Mesothelial cell of epicardium (in vitro differentiated cells): ENCODE results near the gene JSRP1. TPM values are rescaled to one million over a fixed set of nuclear protein-coding genes. Genes with fewer than 3 reads are reported as not detected.

ENCODE experiments used
- DNase-seq, 2 experiments: peaks; one replicate each; pipeline ENCODE4 v3.0.0; 2021; ENCODE audit warnings: low spot score in 2 of 2; ENCODE audit not compliant: unreplicated experiment in 2 of 2
- H3K27ac Mint-ChIP-seq: 2 replicates; pipeline ENCODE4 v1.8.0; 2021; ENCODE audit warnings: mixed read lengths
- H3K27me3 Mint-ChIP-seq: 2 replicates; pipeline ENCODE4 v1.8.0; 2021; ENCODE audit warnings: low read depth, mixed read lengths
- H3K36me3 Mint-ChIP-seq: 2 replicates; pipeline ENCODE4 v1.8.0; 2021; ENCODE audit warnings: mixed read lengths
- H3K4me1 Mint-ChIP-seq: 2 replicates; pipeline ENCODE4 v1.8.0; 2021; ENCODE audit warnings: mixed read lengths
- H3K4me3 Mint-ChIP-seq: 2 replicates; pipeline ENCODE4 v1.8.0; 2021; ENCODE audit warnings: mild to moderate bottlenecking, moderate library complexity, mixed read lengths
- H3K9me3 Mint-ChIP-seq: 2 replicates; pipeline ENCODE4 v1.8.0; 2021; ENCODE audit warnings: mixed read lengths
- total RNA-seq: library from RNA; stranded (reverse); gene quantifications from 3 replicates; pipeline ENCODE4 v1.2.1, GENCODE V29; 2021
- TF ChIP-seq, protein P1 (sequence below): fragments of 200-600 bp; sonication (generic); IDR thresholded peaks from one replicate; pipeline ENCODE4 v1.5.0; 2021; ENCODE audit warnings: antibody characterized with exemption; ENCODE audit not compliant: unreplicated experiment

Gene JSRP1
- total RNA-seq, 1 donor from 2014 or later = 0.80 TPM

DNA sequence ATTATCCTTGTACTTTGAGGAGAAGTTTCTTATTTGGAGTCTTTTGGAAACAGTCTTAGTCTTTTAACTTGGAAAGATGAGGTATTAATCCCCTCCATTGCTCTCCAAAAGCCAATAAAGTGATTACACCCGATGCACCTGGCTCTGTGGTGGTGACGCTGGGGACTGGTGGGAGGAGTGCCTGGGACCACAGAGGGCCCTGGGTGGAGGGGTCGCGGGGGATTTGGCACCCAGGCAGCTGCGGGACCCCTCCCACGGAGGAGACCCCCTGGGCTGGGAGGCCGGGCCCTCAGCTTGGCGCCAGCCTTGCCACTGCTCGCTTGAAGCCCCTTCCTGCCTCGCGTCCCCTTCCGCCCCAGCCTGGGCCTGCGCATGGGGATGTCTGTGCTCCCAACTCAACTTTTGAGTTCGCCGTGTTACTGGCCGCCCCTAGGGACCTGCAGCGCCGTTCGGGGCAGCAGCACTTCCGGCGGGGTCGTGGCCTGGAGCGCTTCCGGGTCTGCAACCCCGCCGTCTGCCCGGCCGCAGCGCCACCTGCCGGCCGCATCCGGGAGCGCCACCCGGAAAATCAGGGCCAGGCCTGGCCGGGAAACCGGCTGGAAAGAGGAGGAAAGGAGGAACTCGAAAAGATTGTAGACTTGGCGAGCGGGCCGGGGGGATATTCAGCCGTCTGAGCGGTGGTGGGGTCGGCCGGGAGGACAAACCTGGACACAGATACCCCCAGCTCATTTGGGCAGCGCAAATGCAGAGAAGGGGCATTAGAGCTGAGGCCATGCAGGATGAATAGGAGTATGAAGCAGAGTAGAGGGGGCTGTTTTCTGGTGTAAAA lies 17.4 kb upstream of the JSRP1 start:
- no peaks in the 10 kb centered on the region for H3K9me3 Mint-ChIP-seq
- H3K4me3 Mint-ChIP-seq = peak overlapping the region; percentile 55
- DNase-seq = peak; percentile 64 to 92
- TF ChIP-seq, protein P1, sequence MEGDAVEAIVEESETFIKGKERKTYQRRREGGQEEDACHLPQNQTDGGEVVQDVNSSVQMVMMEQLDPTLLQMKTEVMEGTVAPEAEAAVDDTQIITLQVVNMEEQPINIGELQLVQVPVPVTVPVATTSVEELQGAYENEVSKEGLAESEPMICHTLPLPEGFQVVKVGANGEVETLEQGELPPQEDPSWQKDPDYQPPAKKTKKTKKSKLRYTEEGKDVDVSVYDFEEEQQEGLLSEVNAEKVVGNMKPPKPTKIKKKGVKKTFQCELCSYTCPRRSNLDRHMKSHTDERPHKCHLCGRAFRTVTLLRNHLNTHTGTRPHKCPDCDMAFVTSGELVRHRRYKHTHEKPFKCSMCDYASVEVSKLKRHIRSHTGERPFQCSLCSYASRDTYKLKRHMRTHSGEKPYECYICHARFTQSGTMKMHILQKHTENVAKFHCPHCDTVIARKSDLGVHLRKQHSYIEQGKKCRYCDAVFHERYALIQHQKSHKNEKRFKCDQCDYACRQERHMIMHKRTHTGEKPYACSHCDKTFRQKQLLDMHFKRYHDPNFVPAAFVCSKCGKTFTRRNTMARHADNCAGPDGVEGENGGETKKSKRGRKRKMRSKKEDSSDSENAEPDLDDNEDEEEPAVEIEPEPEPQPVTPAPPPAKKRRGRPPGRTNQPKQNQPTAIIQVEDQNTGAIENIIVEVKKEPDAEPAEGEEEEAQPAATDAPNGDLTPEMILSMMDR = peak; percentile 100
- H3K4me1 Mint-ChIP-seq = peaks cover 22% of the 10 kb centered on the region
- H3K27ac Mint-ChIP-seq = peak overlapping the region; percentile 90
- H3K27me3 Mint-ChIP-seq = no peaks in the 10 kb centered on the region
- H3K36me3 Mint-ChIP-seq = peaks cover 13% of the 10 kb centered on the region

DNA sequence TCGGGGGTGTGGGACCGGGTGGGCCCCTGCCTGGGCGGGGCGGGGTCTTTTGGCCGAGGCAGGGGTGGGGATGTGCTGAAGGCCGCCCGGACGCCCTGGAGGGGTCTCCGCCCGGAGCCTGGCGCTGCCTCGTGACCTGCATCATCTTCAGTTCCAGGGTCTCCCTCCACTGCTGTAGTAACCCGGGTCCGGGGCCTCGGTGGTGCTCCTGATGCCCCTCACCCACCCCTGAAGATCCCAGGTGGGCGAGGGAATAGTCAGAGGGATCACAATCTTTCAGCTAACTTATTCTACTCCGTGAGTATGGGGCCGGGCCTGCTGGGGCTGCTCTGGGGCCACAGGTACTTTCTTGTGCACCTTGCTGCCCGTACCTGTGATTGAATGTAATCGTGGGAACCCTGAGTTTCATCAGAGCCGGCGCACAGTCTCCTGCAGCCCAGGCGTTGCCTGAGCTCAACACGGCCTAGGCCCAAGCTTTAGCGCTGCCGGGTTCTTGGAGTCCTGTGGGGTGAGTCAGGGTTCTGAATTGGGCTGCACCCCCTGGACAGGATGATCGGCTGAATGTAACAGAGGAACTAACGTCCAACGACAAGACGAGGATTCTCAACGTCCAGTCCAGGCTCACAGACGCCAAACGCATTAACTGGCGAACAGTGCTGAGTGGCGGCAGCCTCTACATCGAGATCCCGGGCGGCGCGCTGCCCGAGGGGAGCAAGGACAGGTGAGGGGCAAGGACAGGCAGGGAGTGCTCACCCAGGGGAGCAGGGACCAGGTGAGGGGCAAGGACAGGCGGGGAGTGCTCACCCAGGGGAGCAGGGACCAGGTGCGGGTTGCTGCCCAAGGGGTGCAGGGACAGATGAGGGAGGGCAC lies 15.3 kb upstream of the JSRP1 start:
- H3K4me1 Mint-ChIP-seq = peaks cover 32% of the 10 kb centered on the region
- H3K27me3 Mint-ChIP-seq = no peaks in the 10 kb centered on the region
- H3K27ac Mint-ChIP-seq = peak overlapping the region; percentile 93
- H3K9me3 Mint-ChIP-seq = no peaks in the 10 kb centered on the region
- DNase-seq = no peak
- peaks cover 13% of the 10 kb centered on the region for H3K36me3 Mint-ChIP-seq
- peak overlapping the region; percentile 88 for H3K4me3 Mint-ChIP-seq
- TF ChIP-seq, protein P1 = no peak

DNA sequence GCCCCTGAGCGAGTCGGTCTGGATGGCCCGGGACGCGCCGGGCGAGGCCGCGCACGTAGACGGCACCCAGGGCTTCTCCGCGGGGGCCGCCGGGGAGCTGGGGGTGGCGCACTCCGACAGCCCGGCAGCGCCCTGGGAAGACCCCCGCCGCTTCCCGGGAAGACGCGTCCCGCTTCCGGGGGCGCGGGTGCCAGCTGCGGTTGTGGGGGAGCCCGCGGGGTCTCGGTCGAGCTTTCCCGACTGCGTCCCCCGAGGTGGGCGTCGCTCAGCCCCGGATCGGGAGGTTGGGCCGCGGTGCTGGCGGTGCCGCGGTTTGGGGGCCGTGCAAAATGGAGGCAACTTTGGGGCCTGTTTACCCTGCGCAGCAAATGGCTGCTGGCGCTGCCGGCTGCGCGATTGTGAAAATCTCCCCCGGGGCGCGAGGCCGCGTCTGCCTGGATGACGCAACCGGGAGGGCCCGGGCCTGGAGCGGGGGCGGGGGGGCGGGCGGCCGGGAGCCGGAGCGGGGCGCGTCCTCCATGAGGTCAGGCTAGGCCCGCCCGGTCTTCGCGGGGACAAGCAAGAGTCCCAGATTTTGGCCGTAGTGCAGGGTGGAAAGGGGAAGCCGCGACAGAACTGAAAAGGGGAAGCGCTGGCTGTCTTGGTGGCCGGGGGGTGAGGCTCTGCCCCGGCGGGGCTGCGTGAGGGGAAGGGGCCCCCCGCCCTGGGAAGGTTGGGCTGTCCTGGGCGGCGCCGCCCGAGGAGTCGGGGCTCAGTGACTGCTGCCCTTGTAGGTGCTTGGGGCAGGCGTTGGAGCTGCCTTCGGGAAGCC lies 14.4 kb upstream of the JSRP1 start:
- Mint-ChIP-seq H3K4me1 (peaks cover 35% of the 10 kb centered on the region), H3K27ac (peak overlapping the region; percentile 93)
- peak in 1 of 2 experiments; percentile 75 for DNase-seq

DNA sequence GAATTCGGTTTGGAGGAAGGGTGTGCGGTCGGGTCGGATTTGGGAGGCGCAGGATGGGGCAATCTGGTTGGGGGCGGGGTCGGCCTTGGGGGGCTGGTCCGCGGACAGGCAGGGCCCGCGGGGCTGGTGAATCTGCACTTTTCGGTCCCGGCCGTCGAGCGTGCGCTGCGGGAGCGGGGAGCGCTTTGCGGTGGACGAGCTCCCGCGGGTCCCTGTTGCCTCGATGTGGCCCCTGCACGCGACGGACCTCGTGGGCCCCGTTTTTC lies 13.9 kb upstream of the JSRP1 start:
- no peaks in the 10 kb centered on the region for H3K9me3 Mint-ChIP-seq
- no peak for DNase-seq
- H3K36me3 Mint-ChIP-seq = peaks cover 12% of the 10 kb centered on the region
- no peaks in the 10 kb centered on the region for H3K27me3 Mint-ChIP-seq
- H3K27ac Mint-ChIP-seq = peak overlapping the region; percentile 93
- peaks cover 34% of the 10 kb centered on the region for H3K4me1 Mint-ChIP-seq
- H3K4me3 Mint-ChIP-seq = peak overlapping the region; percentile 88
- TF ChIP-seq, protein P1 = no peak

More for the DNA sequence above, 14.4 kb upstream of the JSRP1 start:
- Mint-ChIP-seq H3K36me3 (peaks cover 13% of the 10 kb centered on the region), H3K9me3 (no peaks in the 10 kb centered on the region), H3K4me3 (peak overlapping the region; percentile 88), H3K27me3 (no peaks in the 10 kb centered on the region)
- TF ChIP-seq, protein P1 = no peak
